ENCODE results near the gene STAB2.

STAB2 gene

DNA sequence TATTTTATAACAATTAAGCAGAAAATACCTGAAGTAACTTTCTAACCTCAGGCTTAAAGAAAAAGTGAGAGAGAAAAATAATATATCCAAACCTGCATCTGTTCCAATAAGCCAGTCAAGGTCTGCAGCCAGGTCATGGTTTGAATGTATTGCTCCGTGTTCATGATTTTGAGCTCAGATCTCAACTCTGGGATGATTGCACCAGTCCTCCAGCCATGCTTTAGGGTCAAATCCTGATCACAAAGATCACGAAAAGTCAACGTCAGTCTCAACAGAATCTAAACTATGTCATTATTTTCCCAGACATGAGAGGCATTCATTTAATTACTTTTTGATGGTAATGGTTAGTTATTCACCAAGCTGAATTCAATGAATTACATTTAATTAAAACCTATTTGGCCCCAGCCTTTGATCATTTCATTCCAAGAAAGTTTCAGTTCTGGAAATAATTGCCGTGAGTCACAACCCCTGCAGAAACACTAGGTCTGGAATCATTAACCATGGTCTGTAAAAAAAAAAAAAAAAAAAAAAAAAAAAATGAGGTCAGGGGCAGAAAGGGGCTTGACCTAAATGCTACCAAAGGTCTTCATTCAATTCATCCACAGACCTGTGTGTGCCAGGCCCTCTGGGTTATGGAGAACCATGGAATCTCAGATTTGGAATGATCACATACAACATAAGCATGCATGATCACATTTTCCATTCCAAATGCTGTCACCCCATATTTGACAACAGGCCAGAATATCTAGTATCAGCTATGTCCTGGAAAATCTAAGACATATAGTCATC, 198.4 kb downstream of the STAB2 start:
- Histone ChIP-seq H3K9me3 (ENCODE audit: low read length) (no peaks in the 10 kb centered on the region), H3K4me1 (ENCODE audit: insufficient read depth, low read length, severe bottlenecking) (no peaks in the 10 kb centered on the region), H4K20me1 (ENCODE audit: insufficient read depth, low read length) (no peaks in the 10 kb centered on the region), H3K4me3 (ENCODE audit: low read depth, low read length, poor library complexity, severe bottlenecking) (no peak overlapping the region), H3K79me2 (ENCODE audit: insufficient read depth, low read length) (no peaks in the 10 kb centered on the region), H2AFZ (ENCODE audit: low read length) (no peak overlapping the region), H3K27ac (ENCODE audit: low read depth, low read length, poor library complexity, severe bottlenecking) (no peak overlapping the region), H3K9me2 (ENCODE audit: low read depth, low read length) (no peaks in the 10 kb centered on the region), H3K9ac (ENCODE audit: low read length) (no peak overlapping the region), H3K4me2 (ENCODE audit: low read length) (no peak overlapping the region), H3F3A (ENCODE audit: insufficient read depth, low read length) (no peaks in the 10 kb centered on the region), H3K27me3 (ENCODE audit: insufficient read depth, low read length) (no peaks in the 10 kb centered on the region), H3K36me3 (ENCODE audit: insufficient read depth, low read length) (no peaks in the 10 kb centered on the region)
- TF ChIP-seq EZH2 (IDR thresholded peaks at IDR 0.05; ENCODE audit: borderline replicate concordance, low read length), result no peak
- TF ChIP-seq, protein P1, sequence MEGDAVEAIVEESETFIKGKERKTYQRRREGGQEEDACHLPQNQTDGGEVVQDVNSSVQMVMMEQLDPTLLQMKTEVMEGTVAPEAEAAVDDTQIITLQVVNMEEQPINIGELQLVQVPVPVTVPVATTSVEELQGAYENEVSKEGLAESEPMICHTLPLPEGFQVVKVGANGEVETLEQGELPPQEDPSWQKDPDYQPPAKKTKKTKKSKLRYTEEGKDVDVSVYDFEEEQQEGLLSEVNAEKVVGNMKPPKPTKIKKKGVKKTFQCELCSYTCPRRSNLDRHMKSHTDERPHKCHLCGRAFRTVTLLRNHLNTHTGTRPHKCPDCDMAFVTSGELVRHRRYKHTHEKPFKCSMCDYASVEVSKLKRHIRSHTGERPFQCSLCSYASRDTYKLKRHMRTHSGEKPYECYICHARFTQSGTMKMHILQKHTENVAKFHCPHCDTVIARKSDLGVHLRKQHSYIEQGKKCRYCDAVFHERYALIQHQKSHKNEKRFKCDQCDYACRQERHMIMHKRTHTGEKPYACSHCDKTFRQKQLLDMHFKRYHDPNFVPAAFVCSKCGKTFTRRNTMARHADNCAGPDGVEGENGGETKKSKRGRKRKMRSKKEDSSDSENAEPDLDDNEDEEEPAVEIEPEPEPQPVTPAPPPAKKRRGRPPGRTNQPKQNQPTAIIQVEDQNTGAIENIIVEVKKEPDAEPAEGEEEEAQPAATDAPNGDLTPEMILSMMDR (IDR thresholded peaks at IDR 0.05; ENCODE audit: low read length), result no peak

DNA sequence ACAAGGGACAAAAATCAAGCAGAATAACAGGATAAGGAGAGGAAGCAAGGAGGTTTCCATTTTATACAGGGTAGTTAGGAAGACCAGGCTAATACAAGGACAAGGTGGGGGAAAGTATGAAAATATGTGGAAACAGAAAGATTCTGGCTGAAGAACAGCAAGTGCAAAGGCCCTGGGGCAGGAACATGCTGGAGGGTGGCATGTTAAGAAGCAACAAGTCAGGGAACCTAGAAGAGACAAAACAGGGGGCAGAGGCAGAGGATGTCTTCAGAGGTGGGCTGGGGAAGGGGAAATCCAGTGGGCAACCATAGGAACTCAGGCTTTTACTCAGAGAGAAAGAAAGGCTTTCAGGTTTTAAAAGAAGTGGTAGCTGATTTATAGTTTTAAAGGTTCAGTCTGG, 199.1 kb downstream of the STAB2 start:
- H3K36me3 ChIP-seq (ENCODE audit: insufficient read depth, low read length), result no peaks in the 10 kb centered on the region
- H3K4me1 ChIP-seq (ENCODE audit: insufficient read depth, low read length, severe bottlenecking), result no peaks in the 10 kb centered on the region
- H3K9me3 ChIP-seq (ENCODE audit: low read length), result no peaks in the 10 kb centered on the region
- H3K79me2 ChIP-seq (ENCODE audit: insufficient read depth, low read length), result no peaks in the 10 kb centered on the region
- H3F3A ChIP-seq (ENCODE audit: insufficient read depth, low read length), result no peaks in the 10 kb centered on the region
- H3K9me2 ChIP-seq (ENCODE audit: low read depth, low read length), result no peaks in the 10 kb centered on the region
- H3K4me3 ChIP-seq (ENCODE audit: low read depth, low read length, poor library complexity, severe bottlenecking), result no peak overlapping the region
- H3K9ac ChIP-seq (ENCODE audit: low read length), result no peak overlapping the region
- no peaks in the 10 kb centered on the region for H3K27me3 ChIP-seq (ENCODE audit: insufficient read depth, low read length)
- H3K27ac ChIP-seq (ENCODE audit: low read depth, low read length, poor library complexity, severe bottlenecking), result no peak overlapping the region
- H2AFZ ChIP-seq (ENCODE audit: low read length), result no peak overlapping the region
- H4K20me1 ChIP-seq (ENCODE audit: insufficient read depth, low read length), result no peaks in the 10 kb centered on the region
- no peak for TF ChIP-seq EZH2 (IDR thresholded peaks at IDR 0.05; ENCODE audit: borderline replicate concordance, low read length)
- TF ChIP-seq, protein P1 (IDR thresholded peaks at IDR 0.05; ENCODE audit: low read length), result no peak
- H3K4me2 ChIP-seq (ENCODE audit: low read length), result no peak overlapping the region

DNA sequence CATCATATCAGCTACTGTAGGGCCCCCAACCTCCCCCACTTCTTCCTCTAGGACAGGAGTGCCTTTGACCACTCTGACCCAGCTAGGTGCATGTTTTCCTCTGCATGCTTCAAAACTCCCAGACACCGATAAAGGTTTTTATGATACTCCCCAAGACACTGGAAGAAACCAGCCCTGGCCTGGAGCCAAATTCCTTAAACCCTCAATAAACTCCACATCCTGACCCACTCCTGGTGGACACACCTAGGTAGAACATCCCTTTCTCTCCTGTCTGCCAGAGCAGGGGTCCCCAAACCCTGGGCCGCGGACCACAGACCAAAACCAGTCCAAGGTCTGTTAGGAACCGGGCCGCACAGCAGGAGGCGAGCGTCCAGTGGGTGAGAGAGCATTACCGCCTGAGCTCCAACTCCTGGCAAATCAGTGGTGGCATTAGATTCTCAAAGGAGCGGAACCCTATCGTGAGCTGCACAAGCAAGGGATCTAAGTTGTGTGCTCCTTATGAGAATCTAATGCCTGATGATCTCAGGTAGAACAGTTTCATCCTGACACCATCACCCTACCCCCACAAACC, 204.4 kb downstream of the STAB2 start:
- Histone ChIP-seq H3K4me3 (ENCODE audit: low read depth, low read length, poor library complexity, severe bottlenecking) (no peak overlapping the region), H3K9me2 (ENCODE audit: low read depth, low read length) (no peaks in the 10 kb centered on the region), H3K9ac (ENCODE audit: low read length) (no peak overlapping the region), H2AFZ (ENCODE audit: low read length) (no peak overlapping the region), H3K4me2 (ENCODE audit: low read length) (no peak overlapping the region), H3K9me3 (ENCODE audit: low read length) (no peaks in the 10 kb centered on the region), H3K27me3 (ENCODE audit: insufficient read depth, low read length) (no peaks in the 10 kb centered on the region), H3K36me3 (ENCODE audit: insufficient read depth, low read length) (no peaks in the 10 kb centered on the region), H3F3A (ENCODE audit: insufficient read depth, low read length) (no peaks in the 10 kb centered on the region), H3K27ac (ENCODE audit: low read depth, low read length, poor library complexity, severe bottlenecking) (no peak overlapping the region), H4K20me1 (ENCODE audit: insufficient read depth, low read length) (no peaks in the 10 kb centered on the region), H3K79me2 (ENCODE audit: insufficient read depth, low read length) (no peaks in the 10 kb centered on the region), H3K4me1 (ENCODE audit: insufficient read depth, low read length, severe bottlenecking) (no peaks in the 10 kb centered on the region)
- TF ChIP-seq, protein P1 (IDR thresholded peaks at IDR 0.05; ENCODE audit: low read length), result no peak
- no peak for TF ChIP-seq EZH2 (IDR thresholded peaks at IDR 0.05; ENCODE audit: borderline replicate concordance, low read length)
